AG10803 (cell line): Measurements from ENCODE around the gene INSYN1.
A peak's percentile ranks its signal among the peaks of the same experiment; 100 is the strongest.

Experiments used
- DNase-seq: peaks from one replicate; pipeline ENCODE4 v3.0.0; 2010; ENCODE audit warnings: low read depth
- H3K4me3 ChIP-seq: 2 replicates; pipeline ENCODE4 v1.5.1; 2011; ENCODE audit warnings: mild to moderate bottlenecking, low read length, control low read depth
- TF ChIP-seq, protein P1 (sequence below): conservative IDR thresholded peaks from 2 replicates; pipeline ENCODE4 v1.5.1; 2011; ENCODE audit warnings: mild to moderate bottlenecking, low read length, control low read depth, inconsistent platforms

Gene INSYN1

DNA sequence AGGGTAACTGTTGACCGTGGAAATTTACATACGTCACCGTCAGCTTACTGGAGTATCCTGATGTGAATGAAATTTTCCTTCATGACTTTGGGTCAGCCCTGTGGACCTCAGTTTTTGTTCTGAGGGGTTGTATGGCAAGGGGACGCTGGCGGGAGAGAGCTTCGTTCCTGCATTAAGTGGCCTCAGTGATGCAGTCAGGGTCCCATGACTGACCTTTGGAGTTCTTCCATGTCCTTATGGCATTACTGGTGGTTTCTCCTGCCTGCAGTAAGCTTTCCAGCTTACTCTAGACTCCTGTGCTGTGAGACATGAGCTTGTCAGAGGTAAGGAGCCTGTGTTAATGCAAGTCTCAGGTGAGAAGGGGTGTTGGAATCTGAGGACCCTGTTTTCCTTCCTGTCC lies 67.2 kb downstream of the INSYN1 start:
- TF ChIP-seq, protein P1, sequence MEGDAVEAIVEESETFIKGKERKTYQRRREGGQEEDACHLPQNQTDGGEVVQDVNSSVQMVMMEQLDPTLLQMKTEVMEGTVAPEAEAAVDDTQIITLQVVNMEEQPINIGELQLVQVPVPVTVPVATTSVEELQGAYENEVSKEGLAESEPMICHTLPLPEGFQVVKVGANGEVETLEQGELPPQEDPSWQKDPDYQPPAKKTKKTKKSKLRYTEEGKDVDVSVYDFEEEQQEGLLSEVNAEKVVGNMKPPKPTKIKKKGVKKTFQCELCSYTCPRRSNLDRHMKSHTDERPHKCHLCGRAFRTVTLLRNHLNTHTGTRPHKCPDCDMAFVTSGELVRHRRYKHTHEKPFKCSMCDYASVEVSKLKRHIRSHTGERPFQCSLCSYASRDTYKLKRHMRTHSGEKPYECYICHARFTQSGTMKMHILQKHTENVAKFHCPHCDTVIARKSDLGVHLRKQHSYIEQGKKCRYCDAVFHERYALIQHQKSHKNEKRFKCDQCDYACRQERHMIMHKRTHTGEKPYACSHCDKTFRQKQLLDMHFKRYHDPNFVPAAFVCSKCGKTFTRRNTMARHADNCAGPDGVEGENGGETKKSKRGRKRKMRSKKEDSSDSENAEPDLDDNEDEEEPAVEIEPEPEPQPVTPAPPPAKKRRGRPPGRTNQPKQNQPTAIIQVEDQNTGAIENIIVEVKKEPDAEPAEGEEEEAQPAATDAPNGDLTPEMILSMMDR = no peak
- DNase-seq = no peak
- peak overlapping the region; percentile 87 for H3K4me3 ChIP-seq
